Smooth muscle cell (in vitro differentiated cells): ENCODE measurements around the gene LTBP3. TPM values are rescaled to one million over a fixed set of nuclear protein-coding genes. Genes with fewer than 3 reads are reported as not detected.
A peak's percentile ranks its signal among the peaks of the same experiment; 100 is the strongest.

Source experiments
- DNase-seq: peaks from one replicate; lab custom pipeline; 2025; ENCODE audit not compliant: unreplicated experiment; lab: John Stamatoyannopoulos, UW
- H2AFZ ChIP-seq: fragments of 200-600 bp; sonication (generic); 2 replicates; pipeline ENCODE4 v1.6.0; 2016; ENCODE audit warnings: antibody characterized with exemption, low read depth, mild to moderate bottlenecking
- H3F3A ChIP-seq: fragments of 200-600 bp; sonication (generic); 2 replicates; pipeline ENCODE4 v1.6.0; 2017; ENCODE audit warnings: antibody characterized with exemption, low read depth
- H3K27ac ChIP-seq: fragments of 200-600 bp; sonication (generic); 2 replicates; pipeline ENCODE4 v1.5.1; 2016; ENCODE audit warnings: low read depth, mild to moderate bottlenecking
- H3K27me3 ChIP-seq: fragments of 200-600 bp; sonication (generic); 2 replicates; pipeline ENCODE4 v1.6.1; 2016; ENCODE audit warnings: low read depth, mild to moderate bottlenecking
- H3K36me3 ChIP-seq: fragments of 200-600 bp; sonication (generic); 2 replicates; pipeline ENCODE4 v1.5.1; 2016; ENCODE audit warnings: low read depth
- H3K4me1 ChIP-seq: fragments of 200-600 bp; sonication (generic); 2 replicates; pipeline ENCODE4 v1.5.1; 2016; ENCODE audit warnings: low read depth
- H3K4me2 ChIP-seq: fragments of 200-600 bp; sonication (generic); 2 replicates; pipeline ENCODE4 v1.6.0; 2016; ENCODE audit warnings: mild to moderate bottlenecking
- H3K4me3 ChIP-seq: fragments of 200-600 bp; sonication (generic); 2 replicates; pipeline ENCODE4 v1.5.1; 2016; ENCODE audit warnings: mild to moderate bottlenecking
- H3K79me2 ChIP-seq: fragments of 200-600 bp; sonication (generic); 2 replicates; pipeline ENCODE4 v1.6.0; 2016; ENCODE audit warnings: low read depth, mild to moderate bottlenecking
- H3K9ac ChIP-seq: fragments of 200-600 bp; sonication (generic); 2 replicates; pipeline ENCODE4 v1.6.0; 2016; ENCODE audit warnings: low read depth
- H3K9me3 ChIP-seq: fragments of 200-600 bp; sonication (generic); replicated peaks from 2 replicates; pipeline ENCODE4 v1.5.1; 2016; ENCODE audit warnings: low read depth
- H4K20me1 ChIP-seq: fragments of 200-600 bp; sonication (generic); 2 replicates; pipeline ENCODE4 v1.6.0; 2016; ENCODE audit warnings: low read depth
- WGBS: methylation state at CpG from one replicate; pipeline ENCODE4 v1.1.7; 2016; ENCODE audit warnings: low lambda C conversion rate; 5-methylcytosine and 5-hydroxymethylcytosine counted together
- polyA plus RNA-seq: library from polyadenylated mRNA; unstranded; fragments of >200 nt; fragmentation: Nextera tagmentation; extraction: Ambion mirVana; gene quantifications from 2 replicates; pipeline ENCODE4 v1.2.1, GENCODE V29; 2016
- total RNA-seq: library from RNA; depleted of rRNA; stranded (reverse); fragments of >200 nt; gene quantifications from 2 replicates; pipeline ENCODE4 v1.2.3, GENCODE V29; 2014
- TF ChIP-seq, protein P1 (sequence below): fragments of 200-600 bp; sonication (generic); IDR thresholded peaks from 2 replicates; pipeline ENCODE4 v1.5.1; 2017; ENCODE audit warnings: borderline replicate concordance, mild to moderate bottlenecking, antibody characterized with exemption; ENCODE audit not compliant: insufficient read depth, poor library complexity, severe bottlenecking

The LTBP3 gene
- total and polyA plus RNA-seq, 2 experiments from 2014 or later = 33.6 to 46.4 TPM

DNA sequence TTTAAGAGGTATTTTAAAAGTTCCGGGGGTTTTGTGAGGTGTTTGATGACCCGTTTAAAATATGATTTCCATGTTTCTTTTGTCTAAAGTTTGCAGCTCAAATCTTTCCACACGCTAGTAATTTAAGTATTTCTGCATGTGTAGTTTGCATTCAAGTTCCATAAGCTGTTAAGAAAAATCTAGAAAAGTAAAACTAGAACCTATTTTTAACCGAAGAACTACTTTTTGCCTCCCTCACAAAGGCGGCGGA is 59.5 kb downstream of the LTBP3 start:
- H4K20me1 ChIP-seq = peaks cover 47% of the 10 kb centered on the region
- TF ChIP-seq, protein P1, sequence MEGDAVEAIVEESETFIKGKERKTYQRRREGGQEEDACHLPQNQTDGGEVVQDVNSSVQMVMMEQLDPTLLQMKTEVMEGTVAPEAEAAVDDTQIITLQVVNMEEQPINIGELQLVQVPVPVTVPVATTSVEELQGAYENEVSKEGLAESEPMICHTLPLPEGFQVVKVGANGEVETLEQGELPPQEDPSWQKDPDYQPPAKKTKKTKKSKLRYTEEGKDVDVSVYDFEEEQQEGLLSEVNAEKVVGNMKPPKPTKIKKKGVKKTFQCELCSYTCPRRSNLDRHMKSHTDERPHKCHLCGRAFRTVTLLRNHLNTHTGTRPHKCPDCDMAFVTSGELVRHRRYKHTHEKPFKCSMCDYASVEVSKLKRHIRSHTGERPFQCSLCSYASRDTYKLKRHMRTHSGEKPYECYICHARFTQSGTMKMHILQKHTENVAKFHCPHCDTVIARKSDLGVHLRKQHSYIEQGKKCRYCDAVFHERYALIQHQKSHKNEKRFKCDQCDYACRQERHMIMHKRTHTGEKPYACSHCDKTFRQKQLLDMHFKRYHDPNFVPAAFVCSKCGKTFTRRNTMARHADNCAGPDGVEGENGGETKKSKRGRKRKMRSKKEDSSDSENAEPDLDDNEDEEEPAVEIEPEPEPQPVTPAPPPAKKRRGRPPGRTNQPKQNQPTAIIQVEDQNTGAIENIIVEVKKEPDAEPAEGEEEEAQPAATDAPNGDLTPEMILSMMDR = no peak
- H3K4me3 ChIP-seq = peak overlapping the region; percentile 80
- peak overlapping the region; percentile 94 for H3K4me2 ChIP-seq
- peaks cover 75% of the 10 kb centered on the region for H3K79me2 ChIP-seq
- no peak for DNase-seq
- H3K9me3 ChIP-seq = no peaks in the 10 kb centered on the region
- peaks cover 29% of the 10 kb centered on the region for H3K36me3 ChIP-seq
- H3K9ac ChIP-seq = peak overlapping the region; percentile 100
- peak overlapping the region; percentile 97 for H3K27ac ChIP-seq
- H2AFZ ChIP-seq = no peak overlapping the region
- under 1% methylated on average over 6 of the region's 6 CpGs for WGBS
- H3K27me3 ChIP-seq = no peaks in the 10 kb centered on the region
- peaks cover 57% of the 10 kb centered on the region for H3F3A ChIP-seq
- H3K4me1 ChIP-seq = peaks cover 18% of the 10 kb centered on the region

DNA sequence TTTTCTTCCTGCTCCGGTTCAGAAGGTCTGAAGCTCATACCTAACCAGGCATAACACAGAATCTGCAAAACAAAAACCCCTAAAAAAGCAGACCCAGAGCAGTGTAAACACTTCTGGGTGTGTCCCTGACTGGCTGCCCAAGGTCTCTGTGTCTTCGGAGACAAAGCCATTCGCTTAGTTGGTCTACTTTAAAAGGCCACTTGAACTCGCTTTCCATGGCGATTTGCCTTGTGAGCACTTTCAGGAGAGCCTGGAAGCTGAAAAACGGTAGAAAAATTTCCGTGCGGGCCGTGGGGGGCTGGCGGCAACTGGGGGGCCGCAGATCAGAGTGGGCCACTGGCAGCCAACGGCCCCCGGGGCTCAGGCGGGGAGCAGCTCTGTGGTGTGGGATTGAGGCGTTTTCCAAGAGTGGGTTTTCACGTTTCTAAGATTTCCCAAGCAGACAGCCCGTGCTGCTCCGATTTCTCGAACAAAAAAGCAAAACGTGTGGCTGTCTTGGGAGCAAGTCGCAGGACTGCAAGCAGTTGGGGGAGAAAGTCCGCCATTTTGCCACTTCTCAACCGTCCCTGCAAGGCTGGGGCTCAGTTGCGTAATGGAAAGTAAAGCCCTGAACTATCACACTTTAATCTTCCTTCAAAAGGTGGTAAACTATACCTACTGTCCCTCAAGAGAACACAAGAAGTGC is 60.0 kb downstream of the LTBP3 start:
- TF ChIP-seq, protein P1 = no peak
- WGBS = 2% methylated on average over 24 of the region's 24 CpGs
- H3K4me2 ChIP-seq = peak overlapping the region; percentile 94
- H3K27ac ChIP-seq = peak overlapping the region; percentile 97
- no peak overlapping the region for H2AFZ ChIP-seq
- H3K9me3 ChIP-seq = no peaks in the 10 kb centered on the region
- H3K4me3 ChIP-seq = peak overlapping the region; percentile 80
- H3K36me3 ChIP-seq = peaks cover 25% of the 10 kb centered on the region
- peaks cover 23% of the 10 kb centered on the region for H3K4me1 ChIP-seq
- H3K9ac ChIP-seq = peak overlapping the region; percentile 100
- DNase-seq = no peak
- H3F3A ChIP-seq = peaks cover 57% of the 10 kb centered on the region
- H3K79me2 ChIP-seq = peaks cover 70% of the 10 kb centered on the region
- peaks cover 42% of the 10 kb centered on the region for H4K20me1 ChIP-seq
- no peaks in the 10 kb centered on the region for H3K27me3 ChIP-seq

DNA sequence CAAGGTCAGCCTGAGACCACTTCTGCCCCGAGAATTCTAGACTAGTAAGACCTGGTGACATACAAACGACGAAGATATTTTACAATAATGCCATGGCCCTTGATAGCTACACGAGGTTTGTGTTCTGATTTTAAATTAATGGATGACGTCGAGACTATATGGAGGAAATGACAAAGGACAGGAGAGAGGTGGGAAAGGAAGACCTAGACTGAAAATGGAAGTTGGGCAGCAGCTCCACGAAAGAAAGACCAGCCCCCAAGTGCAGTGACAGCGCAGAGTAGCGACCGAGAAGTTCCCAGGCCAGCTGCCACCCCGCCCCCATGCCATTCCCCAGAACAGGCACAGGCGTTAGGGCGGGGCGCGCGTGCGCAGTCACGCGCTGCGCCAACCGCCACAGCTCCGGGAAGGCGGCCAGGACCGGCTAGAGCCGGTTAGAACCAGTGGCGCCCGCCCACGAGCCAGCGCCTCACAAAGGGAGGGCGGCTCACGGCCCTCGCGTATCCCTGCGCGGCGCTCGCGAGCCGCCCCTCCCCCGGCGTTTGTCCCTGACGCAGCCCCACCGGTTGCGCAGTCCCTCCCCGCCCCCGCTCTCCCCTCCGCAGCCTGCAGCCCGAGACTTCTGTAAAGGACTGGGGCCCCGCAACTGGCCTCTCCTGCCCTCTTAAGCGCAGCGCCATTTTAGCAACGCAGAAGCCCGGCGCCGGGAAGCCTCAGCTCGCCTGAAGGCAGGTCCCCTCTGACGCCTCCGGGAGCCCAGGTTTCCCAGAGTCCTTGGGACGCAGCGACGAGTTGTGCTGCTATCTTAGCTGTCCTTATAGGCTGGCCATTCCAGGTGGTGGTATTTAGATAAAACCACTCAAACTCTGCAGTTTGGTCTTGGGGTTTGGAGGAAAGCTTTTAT is 60.8 kb downstream of the LTBP3 start:
- Histone ChIP-seq H3K79me2 (peaks cover 62% of the 10 kb centered on the region), H3K27me3 (no peaks in the 10 kb centered on the region), H3K27ac (peak overlapping the region; percentile 98), H2AFZ (no peak overlapping the region), H3F3A (peaks cover 57% of the 10 kb centered on the region), H3K36me3 (peaks cover 17% of the 10 kb centered on the region), H3K9me3 (no peaks in the 10 kb centered on the region), H4K20me1 (peaks cover 34% of the 10 kb centered on the region), H3K4me3 (peak overlapping the region; percentile 80), H3K9ac (peak overlapping the region; percentile 100), H3K4me1 (peaks cover 31% of the 10 kb centered on the region), H3K4me2 (peak overlapping the region; percentile 94)
- 2% methylated on average over 36 of the region's 61 CpGs for WGBS
- DNase-seq = peak; percentile 97
- TF ChIP-seq, protein P1 = no peak
